ENCODE measurements around the gene HOXC6. TPM values are rescaled to one million over a fixed set of nuclear protein-coding genes. Genes with fewer than 3 reads are reported as not detected.
A peak's percentile ranks its signal among the peaks of the same experiment; 100 is the strongest.

The HOXC6 gene
- total RNA-seq, 1 donor from 2014 or later, result 1.1 TPM

DNA sequence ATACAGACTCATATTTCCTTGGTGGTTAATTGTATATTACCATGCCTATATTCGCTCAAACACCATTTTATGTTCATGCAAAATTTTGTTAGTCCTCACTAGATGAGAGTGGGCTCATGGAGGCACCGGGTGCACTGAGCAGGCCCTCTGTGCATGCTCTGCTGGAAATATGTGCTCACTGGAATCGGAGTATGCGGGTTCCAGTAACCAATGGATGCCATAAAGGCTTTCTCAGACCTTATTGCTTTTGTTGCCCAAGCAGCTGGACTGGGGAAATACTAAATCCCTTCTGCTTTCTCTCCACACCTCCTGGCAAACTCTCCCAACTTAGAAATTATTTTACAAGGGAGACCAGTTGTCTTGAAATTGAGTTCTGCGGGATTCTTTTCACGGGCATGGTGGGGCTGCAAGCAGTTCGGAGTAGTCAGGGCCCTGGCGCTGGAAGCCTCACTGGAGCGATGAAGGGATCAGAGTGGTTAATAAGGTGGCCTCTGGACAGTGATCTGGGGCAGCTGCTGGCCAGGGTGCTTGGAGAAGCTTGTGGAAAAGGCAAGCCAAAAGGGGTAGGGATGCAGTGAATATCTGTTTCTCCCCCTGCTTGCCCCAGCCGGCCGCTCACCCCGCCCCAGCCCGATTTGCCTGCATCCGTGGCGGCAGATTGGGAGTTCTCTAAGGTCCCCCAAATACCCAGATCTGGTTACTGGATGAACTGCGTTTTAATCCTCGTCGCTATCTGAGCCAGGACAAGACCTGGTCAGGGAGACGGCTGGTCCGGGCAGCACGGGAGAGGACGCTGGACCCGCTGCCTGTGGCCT, 7.4 kb upstream of the HOXC6 start:
- H3K27me3 ChIP-seq (ENCODE audit: control insufficient read depth, insufficient read depth, low read length), result peaks cover 13% of the 10 kb centered on the region
- TF ChIP-seq, protein P1, sequence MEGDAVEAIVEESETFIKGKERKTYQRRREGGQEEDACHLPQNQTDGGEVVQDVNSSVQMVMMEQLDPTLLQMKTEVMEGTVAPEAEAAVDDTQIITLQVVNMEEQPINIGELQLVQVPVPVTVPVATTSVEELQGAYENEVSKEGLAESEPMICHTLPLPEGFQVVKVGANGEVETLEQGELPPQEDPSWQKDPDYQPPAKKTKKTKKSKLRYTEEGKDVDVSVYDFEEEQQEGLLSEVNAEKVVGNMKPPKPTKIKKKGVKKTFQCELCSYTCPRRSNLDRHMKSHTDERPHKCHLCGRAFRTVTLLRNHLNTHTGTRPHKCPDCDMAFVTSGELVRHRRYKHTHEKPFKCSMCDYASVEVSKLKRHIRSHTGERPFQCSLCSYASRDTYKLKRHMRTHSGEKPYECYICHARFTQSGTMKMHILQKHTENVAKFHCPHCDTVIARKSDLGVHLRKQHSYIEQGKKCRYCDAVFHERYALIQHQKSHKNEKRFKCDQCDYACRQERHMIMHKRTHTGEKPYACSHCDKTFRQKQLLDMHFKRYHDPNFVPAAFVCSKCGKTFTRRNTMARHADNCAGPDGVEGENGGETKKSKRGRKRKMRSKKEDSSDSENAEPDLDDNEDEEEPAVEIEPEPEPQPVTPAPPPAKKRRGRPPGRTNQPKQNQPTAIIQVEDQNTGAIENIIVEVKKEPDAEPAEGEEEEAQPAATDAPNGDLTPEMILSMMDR (IDR thresholded peaks at IDR 0.05; ENCODE audit: insufficient read depth, low read length, poor library complexity, severe bottlenecking), result no peak
- DNase-seq (ENCODE audit: low read depth), result no peak
- H3K4me3 ChIP-seq (ENCODE audit: low read depth, low read length), result no peak overlapping the region
- H3K36me3 ChIP-seq (ENCODE audit: control insufficient read depth, insufficient read depth, low read length), result no peaks in the 10 kb centered on the region

DNA sequence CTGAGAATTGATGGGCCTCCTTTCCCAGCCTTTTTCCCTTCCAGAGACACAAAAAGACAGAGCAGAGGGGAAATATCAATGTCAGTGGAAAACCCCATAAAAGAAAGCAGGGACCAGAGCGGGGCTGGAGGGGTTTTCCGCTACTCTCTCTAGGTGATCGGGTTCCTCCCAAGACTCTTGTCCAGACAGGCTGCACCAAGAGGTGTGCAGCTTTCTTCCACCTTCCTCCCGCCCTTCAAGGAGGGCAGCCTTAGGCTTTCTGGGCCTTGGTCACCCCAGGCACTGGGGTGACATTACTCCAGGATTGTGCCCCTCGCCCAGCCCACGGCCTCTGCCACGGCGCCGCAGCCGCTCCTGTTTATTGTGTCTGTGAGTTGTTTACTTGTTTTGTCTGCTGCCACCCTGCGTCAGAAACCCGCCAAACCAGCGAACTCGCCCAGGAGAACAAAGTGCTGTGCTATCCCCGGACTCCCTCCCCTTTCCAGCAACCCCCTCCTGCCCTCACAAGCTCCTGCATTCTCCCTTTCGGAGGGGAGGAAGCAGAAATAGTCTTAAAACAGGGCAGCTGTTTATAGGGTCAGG, 6.7 kb upstream of the HOXC6 start:
- Histone ChIP-seq H3K27me3 (ENCODE audit: control insufficient read depth, insufficient read depth, low read length) (peaks cover 11% of the 10 kb centered on the region), H3K4me3 (ENCODE audit: low read depth, low read length) (no peak overlapping the region), H3K36me3 (ENCODE audit: control insufficient read depth, insufficient read depth, low read length) (no peaks in the 10 kb centered on the region)
- TF ChIP-seq, protein P1 (IDR thresholded peaks at IDR 0.05; ENCODE audit: insufficient read depth, low read length, poor library complexity, severe bottlenecking), result peak; percentile 17
- DNase-seq (ENCODE audit: low read depth), result no peak

GRCh38 chr12:54022960-54023884, 5.0 kb upstream of the HOXC6 start:
- Histone ChIP-seq H3K4me3 (ENCODE audit: low read depth, low read length) (no peak overlapping the region), H3K27me3 (ENCODE audit: control insufficient read depth, insufficient read depth, low read length) (peaks cover 9% of the 10 kb centered on the region), H3K36me3 (ENCODE audit: control insufficient read depth, insufficient read depth, low read length) (no peaks in the 10 kb centered on the region)
- DNase-seq (ENCODE audit: low read depth), result no peak
- TF ChIP-seq, protein P1 (IDR thresholded peaks at IDR 0.05; ENCODE audit: insufficient read depth, low read length, poor library complexity, severe bottlenecking), result no peak

DNA sequence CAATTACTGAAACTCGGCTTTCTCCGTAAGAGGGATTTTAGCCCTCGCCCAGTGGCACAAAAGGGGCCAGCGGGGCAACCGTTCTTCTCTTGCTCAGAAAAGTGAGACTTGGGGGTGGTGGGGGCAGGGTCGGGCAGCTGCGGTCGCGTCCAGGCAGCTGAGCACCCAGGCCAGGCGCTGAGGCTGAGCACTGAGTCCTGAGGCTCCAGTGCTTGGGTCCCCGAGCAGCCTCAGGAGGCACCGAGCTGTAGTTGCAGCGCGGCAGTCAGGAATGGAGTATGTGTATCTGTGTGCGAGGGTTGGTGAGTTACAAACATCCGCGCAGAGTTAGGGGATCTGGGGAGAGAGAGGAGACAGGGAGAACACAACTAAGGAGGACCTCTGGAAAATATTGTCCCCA, 4.1 kb upstream of the HOXC6 start:
- no peak for DNase-seq (ENCODE audit: low read depth)
- H3K27me3 ChIP-seq (ENCODE audit: control insufficient read depth, insufficient read depth, low read length), result peaks cover 14% of the 10 kb centered on the region
- no peak overlapping the region for H3K4me3 ChIP-seq (ENCODE audit: low read depth, low read length)
- no peaks in the 10 kb centered on the region for H3K36me3 ChIP-seq (ENCODE audit: control insufficient read depth, insufficient read depth, low read length)
- TF ChIP-seq, protein P1 (IDR thresholded peaks at IDR 0.05; ENCODE audit: insufficient read depth, low read length, poor library complexity, severe bottlenecking), result no peak

- no peak for DNase-seq (ENCODE audit: low read depth)
- peaks cover 16% of the 10 kb centered on the region for H3K27me3 ChIP-seq (ENCODE audit: control insufficient read depth, insufficient read depth, low read length)
- H3K4me3 ChIP-seq (ENCODE audit: low read depth, low read length), result no peak overlapping the region
- H3K36me3 ChIP-seq (ENCODE audit: control insufficient read depth, insufficient read depth, low read length), result no peaks in the 10 kb centered on the region
- TF ChIP-seq, protein P1 (IDR thresholded peaks at IDR 0.05; ENCODE audit: insufficient read depth, low read length, poor library complexity, severe bottlenecking), result no peak
These were observed 3.5 kb upstream of the HOXC6 start for GRCh38 chr12:54024581-54025305.

Data from kidney epithelial cell (primary cell).